Nephron progenitor cell (in vitro differentiated cells): ENCODE results near the gene RTEL1.
"Not testable (repeated sequence)": the region's sequence is repeated elsewhere in the genome, so short reads cannot be mapped to it uniquely, and the experiment has no call there.

Experiments
- DNase-seq: peaks from one replicate; pipeline ENCODE4 v3.0.0; 2021
- H3K27ac Mint-ChIP-seq: 2 replicates; pipeline ENCODE4 v1.8.0; 2021; ENCODE audit warnings: mild to moderate bottlenecking, moderate library complexity, mixed read lengths
- H3K27me3 Mint-ChIP-seq: 2 replicates; pipeline ENCODE4 v1.8.0; 2021; ENCODE audit warnings: mild to moderate bottlenecking, low read depth, mixed read lengths; ENCODE audit not compliant: poor library complexity
- H3K36me3 Mint-ChIP-seq: 2 replicates; pipeline ENCODE4 v1.8.0; 2021; ENCODE audit warnings: low read depth, mixed read lengths
- H3K4me1 Mint-ChIP-seq: 2 replicates; pipeline ENCODE4 v1.8.0; 2021; ENCODE audit warnings: mixed read lengths
- H3K4me3 Mint-ChIP-seq: 2 replicates; pipeline ENCODE4 v1.8.0; 2021; ENCODE audit warnings: mild to moderate bottlenecking, moderate library complexity, mixed read lengths
- H3K9me3 Mint-ChIP-seq: 2 replicates; pipeline ENCODE4 v1.8.0; 2021; ENCODE audit warnings: mild to moderate bottlenecking, moderate library complexity, mixed read lengths
- TF ChIP-seq, protein P1 (sequence below): fragments of 200-600 bp; sonication (generic); IDR thresholded peaks from 2 replicates; pipeline ENCODE4 v1.5.0; 2021; ENCODE audit warnings: antibody characterized with exemption

The RTEL1 gene

GRCh38 chr20:63667858-63668257, 9.7 kb downstream of the RTEL1 start:
- Mint-ChIP-seq H3K4me1 (peaks cover 5% of the 10 kb centered on the region), H3K36me3 (peaks cover 42% of the 10 kb centered on the region), H3K4me3 (no peak overlapping the region), H3K9me3 (no peaks in the 10 kb centered on the region), H3K27me3 (peaks cover 2% of the 10 kb centered on the region), H3K27ac (no peak overlapping the region)
- TF ChIP-seq, protein P1, sequence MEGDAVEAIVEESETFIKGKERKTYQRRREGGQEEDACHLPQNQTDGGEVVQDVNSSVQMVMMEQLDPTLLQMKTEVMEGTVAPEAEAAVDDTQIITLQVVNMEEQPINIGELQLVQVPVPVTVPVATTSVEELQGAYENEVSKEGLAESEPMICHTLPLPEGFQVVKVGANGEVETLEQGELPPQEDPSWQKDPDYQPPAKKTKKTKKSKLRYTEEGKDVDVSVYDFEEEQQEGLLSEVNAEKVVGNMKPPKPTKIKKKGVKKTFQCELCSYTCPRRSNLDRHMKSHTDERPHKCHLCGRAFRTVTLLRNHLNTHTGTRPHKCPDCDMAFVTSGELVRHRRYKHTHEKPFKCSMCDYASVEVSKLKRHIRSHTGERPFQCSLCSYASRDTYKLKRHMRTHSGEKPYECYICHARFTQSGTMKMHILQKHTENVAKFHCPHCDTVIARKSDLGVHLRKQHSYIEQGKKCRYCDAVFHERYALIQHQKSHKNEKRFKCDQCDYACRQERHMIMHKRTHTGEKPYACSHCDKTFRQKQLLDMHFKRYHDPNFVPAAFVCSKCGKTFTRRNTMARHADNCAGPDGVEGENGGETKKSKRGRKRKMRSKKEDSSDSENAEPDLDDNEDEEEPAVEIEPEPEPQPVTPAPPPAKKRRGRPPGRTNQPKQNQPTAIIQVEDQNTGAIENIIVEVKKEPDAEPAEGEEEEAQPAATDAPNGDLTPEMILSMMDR = no peak
- no peak for DNase-seq

DNA sequence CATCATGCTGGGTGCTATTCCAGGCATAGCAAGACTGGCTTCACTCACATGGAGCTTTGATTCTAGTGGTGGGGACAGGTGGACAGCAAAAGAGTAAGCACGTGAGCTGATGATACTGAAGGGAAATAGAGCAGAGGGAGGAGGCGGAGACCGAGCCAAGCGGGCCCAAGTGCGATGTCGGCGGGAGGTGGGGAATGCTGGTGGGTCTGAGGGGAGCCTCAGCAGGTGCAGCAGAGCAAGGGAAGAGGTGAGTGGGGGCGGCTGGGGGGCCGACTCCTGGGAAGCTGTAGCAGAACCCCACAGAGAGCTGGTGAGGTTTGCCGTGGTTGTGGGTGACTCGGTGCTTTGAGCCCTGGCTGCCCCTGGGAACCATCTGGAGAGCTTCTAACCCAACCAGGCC, 10.2 kb downstream of the RTEL1 start:
- Mint-ChIP-seq H3K27ac (no peak overlapping the region), H3K4me1 (peaks cover 5% of the 10 kb centered on the region), H3K36me3 (peaks cover 42% of the 10 kb centered on the region), H3K27me3 (peaks cover 2% of the 10 kb centered on the region), H3K9me3 (no peaks in the 10 kb centered on the region), H3K4me3 (no peak overlapping the region)
- DNase-seq = no peak
- TF ChIP-seq, protein P1 = no peak

GRCh38 chr20:63671695-63672094, 13.6 kb downstream of the RTEL1 start:
- not testable (repeated sequence) for H3K4me3 Mint-ChIP-seq, H3K27ac Mint-ChIP-seq, DNase-seq, H3K9me3 Mint-ChIP-seq, H3K4me1 Mint-ChIP-seq, H3K27me3 Mint-ChIP-seq
- peaks cover 40% of the 10 kb centered on the region for H3K36me3 Mint-ChIP-seq

- Mint-ChIP-seq H3K27me3 (peaks cover 2% of the 10 kb centered on the region), H3K27ac (no peak overlapping the region), H3K9me3 (no peaks in the 10 kb centered on the region), H3K4me3 (no peak overlapping the region), H3K36me3 (peaks cover 36% of the 10 kb centered on the region), H3K4me1 (no peaks in the 10 kb centered on the region)
- no peak for DNase-seq
- TF ChIP-seq, protein P1 = no peak
These were observed 14.6 kb downstream of the RTEL1 start for GRCh38 chr20:63672666-63673065.

DNA sequence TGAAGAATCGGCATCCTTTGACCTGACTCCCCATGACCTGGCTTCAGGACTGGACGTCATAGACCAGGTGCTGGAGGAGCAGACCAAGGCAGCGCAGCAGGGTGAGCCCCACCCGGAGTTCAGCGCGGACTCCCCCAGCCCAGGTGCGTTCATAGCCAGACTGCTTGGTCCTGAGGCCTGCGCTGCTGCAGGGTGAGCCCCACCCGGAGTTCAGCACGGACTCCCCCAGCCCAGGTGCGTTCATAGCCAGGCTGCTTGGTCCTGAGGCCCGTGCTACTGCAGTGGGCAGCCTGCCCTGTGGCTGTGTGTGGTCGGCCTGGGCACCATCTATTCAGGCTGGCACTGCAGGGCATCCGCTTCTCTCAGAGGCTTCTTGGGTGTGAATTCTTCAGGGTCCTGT, 15.8 kb downstream of the RTEL1 start:
- H3K9me3 Mint-ChIP-seq = no peaks in the 10 kb centered on the region
- peaks cover 5% of the 10 kb centered on the region for H3K27me3 Mint-ChIP-seq
- TF ChIP-seq, protein P1 = no peak
- no peaks in the 10 kb centered on the region for H3K4me1 Mint-ChIP-seq
- H3K36me3 Mint-ChIP-seq = peaks cover 33% of the 10 kb centered on the region
- DNase-seq = no peak
- H3K27ac Mint-ChIP-seq = no peak overlapping the region
- H3K4me3 Mint-ChIP-seq = no peak overlapping the region

- TF ChIP-seq, protein P1 = no peak
- peaks cover 23% of the 10 kb centered on the region for H3K36me3 Mint-ChIP-seq
- H3K27me3 Mint-ChIP-seq = peaks cover 5% of the 10 kb centered on the region
- no peak for DNase-seq
- H3K4me3 Mint-ChIP-seq = no peak overlapping the region
- no peaks in the 10 kb centered on the region for H3K9me3 Mint-ChIP-seq
- H3K4me1 Mint-ChIP-seq = peaks cover 4% of the 10 kb centered on the region
- no peak overlapping the region for H3K27ac Mint-ChIP-seq
These were observed 17.7 kb downstream of the RTEL1 start for GRCh38 chr20:63675681-63676368.
